ENCODE data around the gene TLE5.

Gene TLE5

GRCh38 chr19:3045885-3046697 lies 16.2 kb downstream of the TLE5 start:
- DNase-seq (ENCODE audit: low spot score), result no peak
- in situ Hi-C loops (cut with MboI; ENCODE audit: low pct_unique_long_range_greater_than_20kb, low sequenced_read_pairs, unreplicated experiment), result no loop called here
- no peak for TF ChIP-seq CTCF (IDR thresholded peaks at IDR 0.05; ENCODE audit: extremely low read depth, insufficient read depth, missing control alignments)

GRCh38 chr19:3045191-3045590 lies 17.1 kb downstream of the TLE5 start:
- no peak for TF ChIP-seq CTCF (IDR thresholded peaks at IDR 0.05; ENCODE audit: extremely low read depth, insufficient read depth, missing control alignments)
- no peak for DNase-seq (ENCODE audit: low spot score)
- in situ Hi-C loops (cut with MboI; ENCODE audit: low pct_unique_long_range_greater_than_20kb, low sequenced_read_pairs, unreplicated experiment), result no loop called here

GRCh38 chr19:3042621-3043267 lies 19.6 kb downstream of the TLE5 start:
- no peak for DNase-seq (ENCODE audit: low spot score)
- in situ Hi-C loops (cut with MboI; ENCODE audit: low pct_unique_long_range_greater_than_20kb, low sequenced_read_pairs, unreplicated experiment), result no loop called here
- TF ChIP-seq CTCF (IDR thresholded peaks at IDR 0.05; ENCODE audit: extremely low read depth, insufficient read depth, missing control alignments), result no peak

GRCh38 chr19:3041761-3042620 lies 20.3 kb downstream of the TLE5 start:
- TF ChIP-seq CTCF (IDR thresholded peaks at IDR 0.05; ENCODE audit: extremely low read depth, insufficient read depth, missing control alignments), result no peak
- in situ Hi-C loops (cut with MboI; ENCODE audit: low pct_unique_long_range_greater_than_20kb, low sequenced_read_pairs, unreplicated experiment), result no loop called here
- no peak for DNase-seq (ENCODE audit: low spot score)

GRCh38 chr19:3041327-3041726 lies 21.0 kb downstream of the TLE5 start:
- TF ChIP-seq CTCF (IDR thresholded peaks at IDR 0.05; ENCODE audit: extremely low read depth, insufficient read depth, missing control alignments), result no peak
- DNase-seq (ENCODE audit: low spot score), result no peak
- in situ Hi-C loops (cut with MboI; ENCODE audit: low pct_unique_long_range_greater_than_20kb, low sequenced_read_pairs, unreplicated experiment), result no loop called here

GRCh38 chr19:3039641-3040077 lies 22.6 kb downstream of the TLE5 start:
- in situ Hi-C loops (cut with MboI; ENCODE audit: low pct_unique_long_range_greater_than_20kb, low sequenced_read_pairs, unreplicated experiment), result no loop called here
- TF ChIP-seq CTCF (IDR thresholded peaks at IDR 0.05; ENCODE audit: extremely low read depth, insufficient read depth, missing control alignments), result no peak
- no peak for DNase-seq (ENCODE audit: low spot score)
